HG03558 (cell line): ENCODE data around the gene TMEM117.

Experiments
- ATAC-seq: cut with Tn5 transposase; IDR thresholded peaks from one replicate; pipeline ENCODE4 v1.9.1; 2021; ENCODE audit warnings: moderate number of reproducible peaks; ENCODE audit not compliant: unreplicated experiment; ENCODE audit errors: extremely low read depth

TMEM117 gene

DNA sequence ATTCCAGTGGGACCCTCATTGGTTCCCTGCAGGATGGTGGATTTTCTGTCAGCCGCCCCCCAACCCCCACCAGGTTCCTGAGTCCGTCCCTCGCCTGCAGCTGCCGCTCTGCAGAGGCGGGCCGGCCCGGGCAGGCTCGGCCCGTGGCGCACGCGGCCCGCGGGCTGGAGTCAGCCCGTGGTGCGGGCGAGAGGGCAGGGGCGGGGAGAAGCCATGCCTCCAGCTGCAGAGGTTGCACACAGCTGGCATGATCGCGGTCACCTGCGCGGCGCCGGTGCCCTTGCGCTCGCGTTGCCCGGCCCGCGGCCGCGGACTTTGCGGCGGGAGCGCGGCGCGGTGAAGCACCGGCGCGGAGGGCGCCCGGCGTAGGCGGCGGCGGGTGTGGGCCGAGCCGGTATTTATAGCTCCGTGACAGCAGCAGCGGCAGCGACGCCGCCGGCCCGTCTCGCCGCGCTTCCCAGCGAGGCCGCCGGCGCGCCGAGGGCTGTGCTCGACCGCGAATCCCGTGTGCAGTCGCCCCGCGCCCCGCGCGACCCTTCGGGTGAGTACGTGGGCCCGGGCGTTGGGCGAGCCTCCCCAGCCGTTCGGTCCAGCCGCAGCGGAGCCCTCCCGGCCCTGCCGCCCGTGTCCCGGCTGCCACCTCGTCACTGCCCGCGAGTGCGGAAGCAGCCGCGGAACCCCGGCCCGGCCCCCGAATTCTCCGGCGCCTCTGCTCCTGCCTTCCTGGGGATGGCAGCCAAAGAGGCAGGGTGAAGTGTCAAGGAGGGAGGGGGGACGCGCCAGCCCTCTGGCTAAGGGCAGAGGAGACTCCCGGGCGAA is at the start of gene TMEM117:
Gene TMEM117 (plus strand): TSS at position 426 of the 819 bp plus-strand sequence.
- ATAC-seq = peak; percentile 56

DNA sequence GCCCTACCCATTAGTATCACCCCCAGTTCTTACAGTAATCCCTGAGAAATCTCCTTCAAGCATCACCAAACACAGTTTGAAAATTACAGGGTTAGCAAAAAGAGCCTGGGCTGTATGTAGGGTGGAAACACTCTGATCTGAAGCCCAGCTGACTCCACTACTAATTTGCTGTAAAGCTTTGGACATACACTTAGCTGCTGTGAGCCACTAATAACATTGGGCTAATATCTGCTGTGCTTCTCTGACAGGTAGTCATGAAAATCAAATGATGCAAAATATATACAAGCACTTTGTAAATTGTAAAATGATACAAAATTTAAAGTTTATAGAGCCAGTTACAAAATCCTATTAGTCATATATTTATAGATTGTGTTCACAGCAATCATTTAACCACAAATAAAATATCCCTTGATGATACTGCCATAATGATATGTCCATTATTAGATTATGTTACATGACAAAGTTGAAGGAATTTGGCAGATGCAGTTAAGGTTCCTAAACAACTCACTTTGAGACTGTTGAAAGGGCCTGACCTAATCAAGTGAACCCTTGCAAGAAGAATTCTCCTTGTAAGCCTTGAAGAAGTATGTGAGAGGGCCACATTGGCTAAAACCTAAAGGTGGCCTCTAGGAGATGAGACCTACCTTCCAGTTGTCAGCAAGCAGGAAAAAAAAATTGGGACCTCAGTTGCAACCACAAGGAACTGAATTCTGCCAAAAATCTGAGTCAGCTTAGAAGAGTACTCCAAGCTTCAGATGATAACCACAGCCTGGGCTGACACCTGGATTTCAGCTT is 48.8 kb upstream of the TMEM117 start:
- no peak for ATAC-seq

DNA sequence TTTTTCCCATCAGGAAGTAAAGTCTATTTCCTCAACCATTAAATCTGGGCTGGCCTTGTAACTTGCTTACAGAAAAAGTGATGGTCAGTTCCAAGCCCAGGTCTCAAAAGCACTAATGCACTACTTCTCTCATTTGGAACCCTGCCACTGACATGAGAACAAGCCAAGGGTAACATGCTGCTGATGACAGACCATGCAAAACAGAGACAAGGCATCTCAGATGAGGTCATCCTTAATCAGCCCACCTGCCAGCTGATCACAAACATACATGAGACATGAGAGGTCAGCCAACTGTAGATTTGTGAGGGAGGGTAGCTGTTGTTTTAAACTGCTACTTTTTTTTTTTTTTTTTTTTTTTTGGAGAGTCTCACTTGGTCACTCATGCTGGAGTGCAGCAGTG is 45.9 kb upstream of the TMEM117 start:
- no peak for ATAC-seq

DNA sequence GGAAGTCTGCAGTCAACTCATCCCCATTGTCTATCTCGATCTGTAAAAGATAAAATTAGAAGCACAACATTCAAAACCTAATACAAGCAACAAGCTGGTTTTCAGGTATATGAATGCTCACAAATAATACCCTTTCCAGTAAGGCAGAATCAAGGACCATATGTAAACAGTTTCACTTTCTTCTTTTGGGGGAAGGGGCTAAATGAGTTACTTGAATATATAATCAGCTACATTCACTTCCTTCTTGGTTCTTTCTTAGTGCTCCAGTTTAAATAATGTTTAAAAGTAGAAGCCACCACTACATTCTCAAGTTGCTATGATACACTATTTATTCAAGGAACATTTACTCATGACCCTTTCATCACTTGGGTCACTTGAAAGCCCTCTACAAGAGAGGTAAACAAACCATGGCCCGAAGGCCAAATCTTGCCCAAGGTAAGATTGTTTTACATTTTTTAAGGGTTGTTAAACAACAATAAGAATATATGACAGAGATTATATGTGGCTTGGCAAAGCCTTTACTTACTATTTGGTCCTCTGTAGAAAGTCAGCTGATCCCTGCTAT is 40.1 kb upstream of the TMEM117 start:
- ATAC-seq = no peak

DNA sequence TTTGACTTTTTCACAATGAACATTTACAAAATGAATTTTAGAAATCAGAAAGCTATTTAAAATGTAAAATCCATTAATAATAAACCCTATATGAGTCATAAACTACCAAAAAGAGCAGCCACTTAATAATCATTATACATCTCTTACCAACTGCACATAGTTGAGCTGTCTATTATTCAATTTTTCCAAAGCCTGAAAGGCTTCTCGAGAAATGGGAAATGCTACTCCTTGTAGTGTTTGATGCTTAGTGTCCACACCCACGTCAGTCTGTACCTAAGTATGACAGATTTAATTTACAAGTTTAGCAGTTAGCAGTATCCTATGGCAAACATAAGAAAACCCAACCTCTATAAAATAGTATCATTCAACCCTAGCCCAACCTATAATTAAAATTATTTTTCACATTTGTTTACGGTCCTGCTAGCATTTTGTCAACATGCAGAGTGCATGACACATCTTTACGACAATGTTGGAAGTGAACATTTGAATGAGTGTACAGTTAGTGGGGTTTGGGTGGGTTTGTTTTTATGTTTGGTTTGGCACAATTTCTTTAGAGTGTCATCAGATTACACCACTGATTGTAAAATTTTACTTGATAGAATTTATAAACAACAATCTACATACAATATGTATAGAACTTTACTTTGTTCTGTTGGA is 38.2 kb upstream of the TMEM117 start:
- no peak for ATAC-seq

DNA sequence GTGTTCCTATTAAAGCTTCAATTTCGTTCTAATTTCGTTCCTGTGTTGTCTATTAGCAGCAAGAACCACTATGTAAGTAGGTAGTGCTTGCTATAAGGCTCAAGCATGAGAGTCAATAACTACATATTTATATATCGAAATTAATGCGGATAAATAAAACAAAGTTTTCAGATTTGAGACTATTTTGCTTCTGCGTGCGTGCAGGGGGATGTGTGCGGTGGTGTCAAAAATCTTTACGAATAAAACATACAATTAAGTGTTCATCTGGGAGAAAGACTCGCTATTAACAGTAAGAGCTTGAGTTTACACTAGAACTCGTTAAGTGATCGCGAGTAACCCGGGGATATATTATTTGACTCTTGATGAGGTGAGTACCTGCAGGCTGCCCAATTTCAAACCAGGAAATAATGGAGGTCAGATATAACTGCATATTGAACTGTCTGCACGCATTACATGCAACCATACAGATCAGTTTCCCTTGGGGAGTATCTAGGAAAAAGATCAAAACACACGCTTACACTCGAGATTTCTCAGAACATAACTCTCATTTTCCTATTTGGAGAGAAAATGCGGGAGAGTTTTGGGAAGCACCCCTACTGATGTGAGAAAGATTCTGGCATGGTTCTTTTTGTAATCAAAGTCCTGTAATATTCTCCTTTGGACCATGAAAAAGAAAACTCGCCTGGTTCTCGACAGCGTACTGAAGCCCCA is 30.6 kb upstream of the TMEM117 start:
- ATAC-seq = no peak

DNA sequence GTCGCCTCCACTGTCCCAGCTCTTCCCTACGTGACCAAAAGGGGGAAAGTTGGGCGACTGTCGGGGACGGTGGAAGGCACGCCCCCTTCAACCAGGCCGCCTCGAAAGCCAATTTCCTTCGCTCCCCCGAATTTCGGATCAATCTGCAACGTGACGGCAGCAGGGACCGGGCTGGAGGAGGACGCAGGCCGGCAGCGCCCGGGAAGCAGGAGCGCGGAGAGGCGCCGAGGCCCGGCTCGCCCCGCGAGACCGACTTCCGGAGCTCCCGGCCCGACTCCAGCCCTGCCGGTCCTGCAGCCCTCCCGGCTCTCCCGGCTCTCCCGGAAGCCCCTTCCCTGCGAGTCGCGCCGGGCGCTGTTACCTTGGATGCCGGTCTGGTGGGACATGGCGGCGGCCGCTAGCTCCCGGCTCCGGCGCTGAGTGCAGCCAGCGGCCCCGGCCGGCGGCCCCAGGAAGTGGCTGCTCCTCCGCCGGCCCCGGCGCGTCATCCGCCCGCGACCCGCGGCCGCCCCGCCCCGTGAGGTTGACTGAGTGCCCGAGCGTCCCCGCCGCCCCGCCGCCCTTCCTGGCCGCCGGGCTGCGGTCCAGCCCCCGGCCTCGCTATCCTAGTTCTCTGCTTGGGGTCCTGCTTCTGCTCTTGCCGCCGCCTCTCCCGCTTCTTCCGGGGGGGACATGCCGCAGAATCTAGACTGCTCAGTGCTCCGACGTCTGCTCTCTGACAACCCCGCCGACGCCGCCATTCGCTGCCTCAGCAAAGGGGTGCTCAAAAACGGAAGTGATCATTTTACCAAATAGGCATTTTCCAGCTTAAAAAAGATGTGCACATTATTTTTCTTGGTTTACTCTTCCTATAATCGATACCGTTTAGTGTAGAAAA is 29.8 kb upstream of the TMEM117 start, which contains the start of gene TWF1:
Gene TWF1 (minus strand): TSS at position 458 of the 877 bp plus-strand sequence. CDS start 72 bp downstream, at position 386.
- ATAC-seq = peak; percentile 87

DNA sequence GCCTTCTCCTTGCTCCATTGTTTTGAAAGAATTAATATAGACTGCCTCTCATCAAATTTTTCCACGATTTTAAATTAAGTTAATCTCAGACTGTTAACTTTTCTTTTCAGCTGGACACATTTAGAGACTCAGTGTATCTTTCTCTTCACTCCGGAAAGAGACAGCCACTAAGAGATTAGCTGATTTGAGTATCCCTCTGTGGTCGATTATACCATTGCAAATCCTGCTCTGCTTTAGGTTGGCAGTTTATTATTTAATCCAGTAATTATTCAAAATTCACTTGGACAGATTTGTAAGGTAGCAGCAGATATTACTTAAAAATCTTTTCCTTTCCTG is 29.2 kb upstream of the TMEM117 start:
- no peak for ATAC-seq

DNA sequence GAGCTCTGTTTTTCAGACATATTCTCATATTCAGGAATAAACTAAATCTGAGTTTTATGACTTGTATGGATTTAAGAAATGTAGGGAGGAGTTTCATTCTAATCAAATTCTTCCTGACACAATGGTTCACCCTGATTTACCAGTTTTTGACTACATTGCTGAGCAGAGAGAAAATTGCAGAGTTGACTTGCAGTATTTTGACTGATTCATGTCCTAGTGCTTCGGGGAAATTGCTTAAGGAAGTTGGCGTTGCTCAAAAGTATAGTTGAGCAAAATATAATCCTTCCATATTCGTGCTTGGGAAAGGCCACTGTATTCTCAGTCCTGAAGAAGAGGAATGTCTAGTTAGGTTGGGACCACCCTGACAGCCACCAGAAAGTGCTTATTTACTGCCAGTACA is 28.5 kb upstream of the TMEM117 start:
- no peak for ATAC-seq

DNA sequence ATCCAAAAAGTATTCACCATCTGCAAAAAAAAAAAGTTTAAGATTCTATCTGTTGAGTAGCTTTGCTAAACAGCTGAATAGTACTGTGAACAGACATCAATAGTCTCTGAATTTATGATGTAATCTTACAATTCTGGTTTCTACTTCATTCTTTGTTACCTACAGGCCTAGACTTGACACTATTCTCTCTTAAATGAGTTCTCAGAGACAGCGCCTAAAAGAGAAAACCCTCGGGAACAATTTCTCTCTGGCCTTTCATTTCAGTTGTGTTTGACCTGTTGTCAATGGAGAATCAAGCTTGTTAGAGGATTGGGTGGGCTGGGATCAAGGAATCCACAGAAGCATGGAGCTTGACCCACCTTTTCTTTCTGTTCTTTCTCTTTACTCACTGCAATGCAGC is 23.8 kb upstream of the TMEM117 start:
- no peak for ATAC-seq

DNA sequence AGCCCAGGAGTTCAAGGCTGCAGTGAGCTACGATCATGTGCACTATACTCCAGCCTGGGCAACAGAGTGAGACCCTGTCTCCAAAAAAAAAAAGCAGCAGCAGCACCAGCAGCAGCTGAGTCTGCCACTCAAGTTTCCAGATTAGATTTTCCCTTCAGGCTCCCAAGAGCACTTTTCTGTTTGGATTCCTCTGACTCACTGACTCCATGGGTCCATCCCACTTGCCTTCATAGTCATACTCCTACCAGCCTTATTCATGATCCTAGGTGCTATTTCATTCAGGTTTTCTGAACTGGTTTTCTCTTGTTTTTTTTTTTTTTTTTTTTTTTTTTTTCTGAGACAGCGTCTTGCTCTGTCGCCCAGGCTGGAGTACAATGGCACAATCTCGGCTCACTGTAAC is 23.0 kb upstream of the TMEM117 start:
- ATAC-seq = no peak

DNA sequence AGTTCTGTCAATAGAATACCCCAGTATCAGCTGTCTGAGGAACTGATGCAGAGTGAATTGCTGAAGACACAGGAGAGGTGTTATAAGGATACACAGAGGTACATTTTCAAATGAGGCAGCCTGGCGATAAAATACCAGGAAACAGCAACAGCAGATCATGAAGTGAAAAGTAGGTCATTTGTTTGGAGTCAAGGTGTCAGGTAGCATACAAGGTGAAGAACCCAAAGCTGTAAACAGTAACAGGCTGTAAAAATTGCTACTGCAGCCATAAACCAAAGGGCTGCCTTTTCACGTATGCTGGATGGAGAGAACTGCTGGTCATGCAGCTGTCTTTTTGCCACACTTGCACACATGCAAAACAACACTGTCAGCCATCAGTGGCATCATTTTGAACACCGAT is 20.5 kb upstream of the TMEM117 start:
- no peak for ATAC-seq

DNA sequence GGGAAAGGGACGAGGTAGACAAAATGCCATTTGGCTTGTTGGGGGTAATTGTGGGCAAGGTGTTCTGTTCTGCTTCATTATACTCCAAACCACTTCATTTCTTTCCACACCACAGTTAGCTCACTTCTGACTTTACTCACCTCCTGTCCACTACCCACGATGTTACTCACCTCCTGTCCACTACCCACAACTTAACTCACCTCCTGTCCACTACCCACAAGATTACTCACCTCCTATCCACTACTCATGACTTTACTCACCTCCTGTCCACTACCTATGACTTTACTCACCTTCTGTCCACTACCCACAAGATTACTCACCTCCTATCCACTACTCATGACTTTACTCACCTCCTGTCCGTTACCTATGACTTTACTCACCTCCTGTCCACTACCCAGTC is 19.7 kb upstream of the TMEM117 start:
- no peak for ATAC-seq

DNA sequence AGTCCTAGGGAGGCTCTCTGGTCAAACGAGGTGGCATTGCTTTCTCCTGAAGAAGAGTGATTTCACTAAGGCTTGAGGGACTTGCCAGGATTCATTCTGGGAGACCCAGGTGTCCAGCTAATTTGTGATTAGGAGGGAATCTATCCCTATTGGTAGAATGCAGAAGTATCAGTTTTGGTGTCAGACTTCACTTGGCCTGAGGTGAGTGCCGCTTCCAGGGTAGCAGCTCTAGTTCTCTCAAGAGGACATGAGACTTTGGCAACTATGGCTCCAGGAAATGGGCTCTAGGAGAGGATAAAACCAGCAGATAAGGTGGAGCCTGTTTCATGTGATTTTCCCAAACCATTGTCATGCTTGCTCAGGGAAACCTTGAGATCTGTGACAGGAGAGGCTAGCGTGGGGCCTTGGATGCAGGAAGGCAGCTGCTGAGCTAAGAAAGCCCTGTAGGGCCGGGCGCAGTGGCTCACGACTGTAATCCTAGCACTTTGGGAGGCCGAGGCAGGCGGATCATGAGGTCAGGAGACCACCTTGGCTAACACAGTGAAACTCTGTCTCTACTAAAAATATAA is 11.6 kb upstream of the TMEM117 start:
- ATAC-seq = no peak

DNA sequence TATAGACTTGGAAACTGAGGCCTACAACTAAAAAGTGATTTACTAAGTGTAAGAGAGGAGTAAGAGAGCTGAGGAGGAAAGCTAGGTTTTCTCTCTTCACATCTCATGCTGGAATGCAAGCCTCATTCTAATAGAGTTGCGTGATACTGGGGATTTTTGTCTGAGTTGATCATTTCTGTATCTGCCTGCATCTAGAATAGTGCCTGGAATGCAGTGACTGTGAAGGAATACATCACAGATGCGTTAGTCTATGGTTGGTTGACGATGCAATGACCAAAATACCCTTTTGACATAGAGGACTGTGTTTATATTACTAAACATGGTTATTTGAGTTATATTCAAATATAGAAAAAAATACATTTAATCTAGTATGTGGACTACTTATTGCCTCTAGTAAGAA is 9.2 kb upstream of the TMEM117 start:
- no peak for ATAC-seq

DNA sequence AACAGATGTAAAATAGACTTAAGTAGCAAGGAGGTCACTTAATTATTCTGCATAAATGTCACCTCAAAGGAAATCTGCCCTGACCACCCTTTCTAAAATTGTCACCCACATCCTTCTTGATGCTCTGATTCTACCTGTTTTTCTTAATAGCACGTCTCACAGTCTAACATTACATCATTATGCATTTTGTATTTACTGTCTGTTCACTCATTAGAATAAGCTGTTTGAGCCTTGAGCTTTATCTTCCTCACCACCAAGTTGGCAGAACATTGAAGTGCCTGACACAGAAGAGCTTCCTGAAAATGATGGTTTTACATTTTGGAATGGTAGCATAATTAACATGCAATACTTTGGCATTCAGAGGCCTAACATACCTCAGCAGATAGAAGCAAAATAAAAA is 8.8 kb upstream of the TMEM117 start:
- no peak for ATAC-seq

DNA sequence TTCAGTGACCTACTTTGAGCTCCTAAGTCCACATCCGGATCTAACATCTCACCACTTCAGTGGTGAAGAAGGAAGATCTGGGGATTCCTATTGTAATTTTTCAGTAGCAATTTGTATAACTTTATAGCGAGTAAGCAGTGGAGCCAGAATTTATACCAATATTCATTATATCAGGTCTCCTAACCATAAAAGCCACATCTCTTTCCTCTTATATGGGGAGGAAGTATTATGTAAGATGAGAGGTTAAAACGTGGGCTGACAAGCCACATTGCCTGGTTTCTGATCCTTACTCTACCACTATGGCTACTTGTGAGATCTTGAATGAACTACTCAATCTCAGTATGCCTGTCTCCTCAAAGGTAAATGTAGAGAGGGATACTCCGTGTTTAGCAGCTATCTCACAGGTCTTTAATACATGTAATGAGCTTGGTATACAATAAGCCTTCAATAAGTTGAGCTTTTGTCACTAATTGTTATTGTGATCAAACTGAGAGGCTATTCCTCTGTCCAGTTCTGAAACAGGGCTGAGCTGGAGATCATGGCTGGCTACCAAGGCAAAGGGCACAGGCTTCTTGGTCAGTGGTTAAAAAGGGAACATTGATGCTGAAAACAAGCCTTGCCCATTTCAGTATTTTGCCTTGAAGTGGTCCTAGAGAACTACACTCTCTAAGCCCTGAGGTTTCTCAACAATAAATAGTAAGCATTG is 3.3 kb upstream of the TMEM117 start:
- ATAC-seq = no peak

DNA sequence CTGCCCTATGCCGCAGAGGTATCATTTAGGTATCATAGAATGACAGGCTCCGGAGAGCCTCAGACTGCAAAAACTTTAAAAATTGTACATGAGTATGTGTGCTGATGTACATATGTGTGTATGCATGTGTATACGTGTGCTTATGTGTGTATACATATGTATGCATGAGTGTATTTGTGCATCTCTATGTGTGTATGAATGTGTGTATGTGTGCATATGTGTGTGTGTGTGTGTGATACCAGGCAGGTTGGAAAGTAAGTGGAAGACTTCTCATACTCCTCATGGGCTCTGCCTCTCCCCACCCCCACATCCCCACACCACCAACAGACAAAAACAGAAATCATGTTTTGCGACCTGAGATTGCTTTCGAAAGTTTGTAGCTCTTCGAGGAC is 621 bp upstream of the TMEM117 start:
- no peak for ATAC-seq
